HepG2 (cell line): ENCODE measurements around the gene CCDC33. TPM values are rescaled to one million over a fixed set of nuclear protein-coding genes. Genes with fewer than 3 reads are reported as not detected.

Experiments used
- CENPBD1 ChIP-seq: sonication (generic); formaldehyde crosslinking; IDR thresholded peaks from 2 replicates; pipeline ENCODE4 v1.8.0; 2022; ENCODE audit warnings: missing genetic modification reagents, low read depth, mild to moderate bottlenecking, borderline replicate concordance
- DZIP1 ChIP-seq: sonication (generic); formaldehyde crosslinking; IDR thresholded peaks from 2 replicates; pipeline ENCODE4 v1.5.0; 2020; ENCODE audit warnings: mild to moderate bottlenecking, missing genetic modification reagents
- GABPA ChIP-seq, 2 experiments: IDR thresholded peaks; 2 replicates each; pipeline ENCODE4 v1.6.1; 2011 to 2016; ENCODE audit warnings: low read depth in 2 of 2, low read length in 1 of 2, missing biosample characterization in 1 of 2, missing genetic modification characterization in 1 of 2
- GATAD1 ChIP-seq: IDR thresholded peaks from 2 replicates; pipeline ENCODE4 v1.6.1; 2016; ENCODE audit warnings: missing genetic modification reagents, missing compliant biosample characterization
- GPBP1L1 ChIP-seq: sonication (generic); formaldehyde crosslinking; IDR thresholded peaks from 2 replicates; pipeline ENCODE4 v1.5.0; 2020; ENCODE audit warnings: mild to moderate bottlenecking, missing genetic modification reagents
- HMG20B ChIP-seq: conservative IDR thresholded peaks from 2 replicates; pipeline ENCODE4 v1.6.1; 2016; ENCODE audit warnings: missing genetic modification reagents, missing compliant biosample characterization
- IRF1 ChIP-seq: sonication (generic); formaldehyde crosslinking; IDR thresholded peaks from 2 replicates; pipeline ENCODE4 v1.4.0; 2020; ENCODE audit warnings: low read depth, mild to moderate bottlenecking, missing genetic modification reagents
- MTERF4 ChIP-seq: sonication (generic); formaldehyde crosslinking; IDR thresholded peaks from 2 replicates; pipeline ENCODE4 v1.8.0; 2023; ENCODE audit warnings: mild to moderate bottlenecking, missing genetic modification reagents
- MTF1 ChIP-seq: sonication (generic); formaldehyde crosslinking; IDR thresholded peaks from 2 replicates; pipeline ENCODE4 v1.5.0; 2020; ENCODE audit warnings: missing genetic modification reagents
- PATZ1 ChIP-seq: sonication (generic); formaldehyde crosslinking; IDR thresholded peaks from 2 replicates; pipeline ENCODE4 v1.4.0; 2020; ENCODE audit warnings: missing genetic modification reagents
- PRMT3 ChIP-seq: sonication (generic); formaldehyde crosslinking; IDR thresholded peaks from 2 replicates; pipeline ENCODE4 v1.8.1; 2022; ENCODE audit warnings: low read depth, mild to moderate bottlenecking, moderate library complexity, missing genetic modification reagents, borderline replicate concordance
- RORA ChIP-seq: sonication (generic); formaldehyde crosslinking; IDR thresholded peaks from 2 replicates; pipeline ENCODE4 v1.5.0; 2020; ENCODE audit warnings: mild to moderate bottlenecking, missing genetic modification reagents, moderate library complexity
- SMC3 ChIP-seq: IDR thresholded peaks from 2 replicates; pipeline ENCODE4 v1.6.1; 2011; ENCODE audit warnings: low read length, improper control_type of control experiment
- YY1 ChIP-seq: IDR thresholded peaks from 2 replicates; pipeline ENCODE4 v1.6.1; 2011; ENCODE audit warnings: low read length, low read depth, moderate library complexity, mild to moderate bottlenecking; ENCODE audit not compliant: insufficient read depth, insufficient replicate concordance
- ZC3H4 ChIP-seq: sonication (generic); formaldehyde crosslinking; IDR thresholded peaks from 2 replicates; pipeline ENCODE4 v1.4.0; 2020; ENCODE audit warnings: missing genetic modification reagents, borderline replicate concordance
- ZNF17 ChIP-seq: sonication (generic); formaldehyde crosslinking; IDR thresholded peaks from 2 replicates; pipeline ENCODE4 v1.5.0; 2020; ENCODE audit warnings: mild to moderate bottlenecking, missing genetic modification reagents
- ZNF263 ChIP-seq: sonication (generic); formaldehyde crosslinking; IDR thresholded peaks from 2 replicates; pipeline ENCODE4 v1.4.0; 2020; ENCODE audit warnings: missing genetic modification reagents
- ZNF33B ChIP-seq: sonication (generic); formaldehyde crosslinking; IDR thresholded peaks from 2 replicates; pipeline ENCODE4 v1.5.1; 2020; ENCODE audit warnings: mild to moderate bottlenecking, missing genetic modification reagents
- ZNF354B ChIP-seq: sonication (generic); formaldehyde crosslinking; IDR thresholded peaks from 2 replicates; pipeline ENCODE4 v1.8.0; 2022; ENCODE audit warnings: mild to moderate bottlenecking, missing genetic modification reagents
- ZNF557 ChIP-seq: sonication (generic); formaldehyde crosslinking; IDR thresholded peaks from 2 replicates; pipeline ENCODE4 v1.4.0; 2020; ENCODE audit warnings: missing genetic modification reagents
- polyA plus RNA-seq, 8 experiments: library from polyadenylated mRNA; depleted of rRNA in 3 of 8; stranded (reverse) in 7 of 8; unstranded in 1 of 8; fragments of >200 nt; fragmentation: Illumina TruSeq in 4 of 8; extraction: Trizol in 4 of 8; gene quantifications; 2 replicates each; pipeline versions ENCODE4 v1.2.1 to v1.2.3, GENCODE V29; 2011 to 2016; ENCODE audit warnings: low read depth in 4 of 8, missing spikeins in 1 of 8, mixed read lengths in 1 of 8; ENCODE audit not compliant: insufficient read depth in 1 of 8
- total RNA-seq, 5 experiments: library from RNA; depleted of rRNA; stranded (reverse); fragments of >200 nt; fragmentation: Illumina TruSeq; extraction: Trizol; gene quantifications; 2 replicates each; pipeline ENCODE4 v1.2.3, GENCODE V29; 2016; ENCODE audit warnings: low read depth in 1 of 5

The CCDC33 gene
- total and polyA plus RNA-seq, 2 of the 13 experiments (the other 11 are each of a cell fraction or from before 2014, with no cell fraction given) = 0.30 TPM; not detected in 1

GRCh38 chr15:74365598-74366445 lies 129.7 kb downstream of the CCDC33 start (continued):
- TF ChIP-seq IRF1 (CRISPR knock-in tag) (no peak), ZC3H4 (CRISPR knock-in tag) (no peak), MTF1 (no peak), DZIP1 (CRISPR knock-in tag) (0 out of 2 replicates have a peak, but pooled peaks have one; percentile 74), RORA (CRISPR knock-in tag) (no peak), ZNF17 (CRISPR knock-in tag) (no peak), GABPA (IDR thresholded peaks at IDR 0.05; ENCODE audit: low read depth, low read length) (no peak), GABPA (CRISPR knock-in tag; IDR thresholded peaks at IDR 0.05; ENCODE audit: low read depth) (no peak), CENPBD1 (CRISPR knock-in tag) (no peak), ZNF557 (CRISPR knock-in tag) (no peak), GPBP1L1 (CRISPR knock-in tag) (no peak), HMG20B (CRISPR knock-in tag) (no peak), MTERF4 (CRISPR knock-in tag) (no peak), GATAD1 (CRISPR knock-in tag) (peak; percentile 52; the same call in 1 of the 2 replicates), YY1 (no peak), PATZ1 (peak; percentile 47; the same call in 1 of the 2 replicates), PRMT3 (no peak), SMC3 (no peak), ZNF263 (CRISPR knock-in tag) (no peak), ZNF33B (CRISPR knock-in tag) (0 out of 2 replicates have a peak, but pooled peaks have one; percentile 65), ZNF354B (CRISPR knock-in tag) (peak; percentile 75; the same call in 1 of the 2 replicates)
